ENCODE measurements around the gene EOLA1. TPM values are rescaled to one million over a fixed set of nuclear protein-coding genes. Genes with fewer than 3 reads are reported as not detected.
A peak's percentile ranks its signal among the peaks of the same experiment; 100 is the strongest.

EOLA1 gene
- polyA plus RNA-seq, 2 of the 4 experiments (the other 2 are of a cell fraction): 14.5 to 23.3 TPM

DNA sequence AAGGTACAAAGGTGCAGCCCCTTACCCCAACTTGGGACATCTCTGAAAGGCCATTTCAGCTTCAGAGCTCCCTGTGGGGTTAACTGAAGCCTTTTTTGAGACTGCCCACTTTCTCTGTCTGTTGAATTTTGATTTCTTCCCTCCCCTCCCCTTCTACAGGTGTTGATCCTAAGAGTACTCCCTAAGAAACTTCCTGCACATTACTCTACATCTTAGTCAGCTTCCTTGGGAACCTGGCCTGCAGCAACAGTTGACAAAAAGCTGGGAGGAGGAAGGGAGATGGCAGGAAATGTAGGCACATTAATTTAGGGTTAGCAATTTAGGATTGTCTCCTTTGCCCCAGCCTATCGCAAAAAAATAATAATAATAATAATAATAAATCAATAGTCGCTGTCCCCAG is 34.5 kb upstream of the EOLA1 start:
- H3K4me1 ChIP-seq: peaks cover 16% of the 10 kb centered on the region; the same call in 2 of the 3 replicates
- no peak for DNase-seq (ENCODE audit: low read depth in 1 of 2, low spot score in 1 of 2)
- 94% methylated on average over 2 of the region's 2 CpGs for WGBS (ENCODE audit: missing lambda C conversion rate)
- no peak for ATAC-seq
- no peak for FAIRE-seq
- CTCF ChIA-PET: interaction anchor here (1.1 to 1.5 kb wide), 2 partner anchors 9 to 16 kb away, joined by 3 read pairs; no protein-coding TSS in a partner anchor
- H3K4me3 ChIP-seq: no peak overlapping the region
- TF ChIP-seq FOXS1 (CRISPR knock-in tag; IDR thresholded peaks at IDR 0.05) (no peak), RFX5 (IDR thresholded peaks at IDR 0.05) (no peak), HOXA7 (CRISPR knock-in tag; IDR thresholded peaks at IDR 0.05) (no peak), FOSL2 (IDR thresholded peaks at IDR 0.05) (no peak), FOSL2 (CRISPR knock-in tag; IDR thresholded peaks at IDR 0.05) (no peak), CEBPB (IDR thresholded peaks at IDR 0.05) (no peak), HOXB13 (CRISPR knock-in tag; IDR thresholded peaks at IDR 0.05; ENCODE audit: low read depth) (no peak), KDM1A (IDR thresholded peaks at IDR 0.05; ENCODE audit: low read depth) (no peak), GATA3 (IDR thresholded peaks at IDR 0.05; ENCODE audit: borderline replicate concordance) (no peak), JUNB (IDR thresholded peaks at IDR 0.05) (no peak)
- TF ChIP-seq, protein P1, sequence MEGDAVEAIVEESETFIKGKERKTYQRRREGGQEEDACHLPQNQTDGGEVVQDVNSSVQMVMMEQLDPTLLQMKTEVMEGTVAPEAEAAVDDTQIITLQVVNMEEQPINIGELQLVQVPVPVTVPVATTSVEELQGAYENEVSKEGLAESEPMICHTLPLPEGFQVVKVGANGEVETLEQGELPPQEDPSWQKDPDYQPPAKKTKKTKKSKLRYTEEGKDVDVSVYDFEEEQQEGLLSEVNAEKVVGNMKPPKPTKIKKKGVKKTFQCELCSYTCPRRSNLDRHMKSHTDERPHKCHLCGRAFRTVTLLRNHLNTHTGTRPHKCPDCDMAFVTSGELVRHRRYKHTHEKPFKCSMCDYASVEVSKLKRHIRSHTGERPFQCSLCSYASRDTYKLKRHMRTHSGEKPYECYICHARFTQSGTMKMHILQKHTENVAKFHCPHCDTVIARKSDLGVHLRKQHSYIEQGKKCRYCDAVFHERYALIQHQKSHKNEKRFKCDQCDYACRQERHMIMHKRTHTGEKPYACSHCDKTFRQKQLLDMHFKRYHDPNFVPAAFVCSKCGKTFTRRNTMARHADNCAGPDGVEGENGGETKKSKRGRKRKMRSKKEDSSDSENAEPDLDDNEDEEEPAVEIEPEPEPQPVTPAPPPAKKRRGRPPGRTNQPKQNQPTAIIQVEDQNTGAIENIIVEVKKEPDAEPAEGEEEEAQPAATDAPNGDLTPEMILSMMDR (IDR thresholded peaks at IDR 0.05): no peak
- TF ChIP-seq, protein P2, sequence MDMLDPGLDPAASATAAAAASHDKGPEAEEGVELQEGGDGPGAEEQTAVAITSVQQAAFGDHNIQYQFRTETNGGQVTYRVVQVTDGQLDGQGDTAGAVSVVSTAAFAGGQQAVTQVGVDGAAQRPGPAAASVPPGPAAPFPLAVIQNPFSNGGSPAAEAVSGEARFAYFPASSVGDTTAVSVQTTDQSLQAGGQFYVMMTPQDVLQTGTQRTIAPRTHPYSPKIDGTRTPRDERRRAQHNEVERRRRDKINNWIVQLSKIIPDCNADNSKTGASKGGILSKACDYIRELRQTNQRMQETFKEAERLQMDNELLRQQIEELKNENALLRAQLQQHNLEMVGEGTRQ (IDR thresholded peaks at IDR 0.05): no peak
- TF ChIP-seq, protein P3, sequence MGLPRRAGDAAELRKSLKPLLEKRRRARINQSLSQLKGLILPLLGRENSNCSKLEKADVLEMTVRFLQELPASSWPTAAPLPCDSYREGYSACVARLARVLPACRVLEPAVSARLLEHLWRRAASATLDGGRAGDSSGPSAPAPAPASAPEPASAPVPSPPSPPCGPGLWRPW (IDR thresholded peaks at IDR 0.05): no peak
- no peak overlapping the region for H3K27ac ChIP-seq
- no peaks in the 10 kb centered on the region for H3K9me3 ChIP-seq
- POLR2A ChIA-PET: no interaction called here
- no peak overlapping the region for H3K4me2 ChIP-seq

DNA sequence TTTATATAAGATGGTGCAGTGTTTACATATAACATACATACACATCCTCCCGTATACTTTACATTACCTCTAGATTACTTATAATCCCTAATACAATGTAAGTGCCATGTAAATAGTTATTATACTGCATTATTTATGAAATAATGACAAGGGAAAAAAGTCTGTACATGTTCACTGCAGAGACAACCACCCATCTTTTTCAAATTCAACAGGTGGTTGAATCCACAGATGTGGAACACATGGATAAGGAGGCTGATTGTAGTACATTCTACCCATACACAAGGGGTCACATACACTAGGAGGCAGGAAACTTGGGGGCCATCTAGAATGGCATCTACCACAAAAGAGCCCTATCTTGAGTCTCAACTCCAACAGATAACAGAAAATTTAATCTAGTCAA is 32.3 kb upstream of the EOLA1 start:
- DNase-seq (ENCODE audit: low read depth in 1 of 2, low spot score in 1 of 2) (no peak), ATAC-seq (no peak), FAIRE-seq (no peak)
- TF ChIP-seq FOXS1 (CRISPR knock-in tag; IDR thresholded peaks at IDR 0.05): no peak
- no peak for TF ChIP-seq MAZ (IDR thresholded peaks at IDR 0.05; ENCODE audit: borderline replicate concordance, low read depth, low read length)
- no peak for TF ChIP-seq ZNF302 (CRISPR knock-in tag; IDR thresholded peaks at IDR 0.05)
- TF ChIP-seq, protein P4, sequence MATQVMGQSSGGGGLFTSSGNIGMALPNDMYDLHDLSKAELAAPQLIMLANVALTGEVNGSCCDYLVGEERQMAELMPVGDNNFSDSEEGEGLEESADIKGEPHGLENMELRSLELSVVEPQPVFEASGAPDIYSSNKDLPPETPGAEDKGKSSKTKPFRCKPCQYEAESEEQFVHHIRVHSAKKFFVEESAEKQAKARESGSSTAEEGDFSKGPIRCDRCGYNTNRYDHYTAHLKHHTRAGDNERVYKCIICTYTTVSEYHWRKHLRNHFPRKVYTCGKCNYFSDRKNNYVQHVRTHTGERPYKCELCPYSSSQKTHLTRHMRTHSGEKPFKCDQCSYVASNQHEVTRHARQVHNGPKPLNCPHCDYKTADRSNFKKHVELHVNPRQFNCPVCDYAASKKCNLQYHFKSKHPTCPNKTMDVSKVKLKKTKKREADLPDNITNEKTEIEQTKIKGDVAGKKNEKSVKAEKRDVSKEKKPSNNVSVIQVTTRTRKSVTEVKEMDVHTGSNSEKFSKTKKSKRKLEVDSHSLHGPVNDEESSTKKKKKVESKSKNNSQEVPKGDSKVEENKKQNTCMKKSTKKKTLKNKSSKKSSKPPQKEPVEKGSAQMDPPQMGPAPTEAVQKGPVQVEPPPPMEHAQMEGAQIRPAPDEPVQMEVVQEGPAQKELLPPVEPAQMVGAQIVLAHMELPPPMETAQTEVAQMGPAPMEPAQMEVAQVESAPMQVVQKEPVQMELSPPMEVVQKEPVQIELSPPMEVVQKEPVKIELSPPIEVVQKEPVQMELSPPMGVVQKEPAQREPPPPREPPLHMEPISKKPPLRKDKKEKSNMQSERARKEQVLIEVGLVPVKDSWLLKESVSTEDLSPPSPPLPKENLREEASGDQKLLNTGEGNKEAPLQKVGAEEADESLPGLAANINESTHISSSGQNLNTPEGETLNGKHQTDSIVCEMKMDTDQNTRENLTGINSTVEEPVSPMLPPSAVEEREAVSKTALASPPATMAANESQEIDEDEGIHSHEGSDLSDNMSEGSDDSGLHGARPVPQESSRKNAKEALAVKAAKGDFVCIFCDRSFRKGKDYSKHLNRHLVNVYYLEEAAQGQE (IDR thresholded peaks at IDR 0.05): no peak
- ChIA-PET CTCF (no interaction called here), POLR2A (no interaction called here)
- 67% methylated on average over 1 of the region's 1 CpG for WGBS (ENCODE audit: missing lambda C conversion rate)
- Histone ChIP-seq H3K27ac (no peak overlapping the region), H3K4me2 (no peak overlapping the region), H3K4me3 (no peak overlapping the region), H3K9me3 (no peaks in the 10 kb centered on the region), H3K4me1 (peaks cover 9% of the 10 kb centered on the region; the same call in 1 of the 3 replicates)

DNA sequence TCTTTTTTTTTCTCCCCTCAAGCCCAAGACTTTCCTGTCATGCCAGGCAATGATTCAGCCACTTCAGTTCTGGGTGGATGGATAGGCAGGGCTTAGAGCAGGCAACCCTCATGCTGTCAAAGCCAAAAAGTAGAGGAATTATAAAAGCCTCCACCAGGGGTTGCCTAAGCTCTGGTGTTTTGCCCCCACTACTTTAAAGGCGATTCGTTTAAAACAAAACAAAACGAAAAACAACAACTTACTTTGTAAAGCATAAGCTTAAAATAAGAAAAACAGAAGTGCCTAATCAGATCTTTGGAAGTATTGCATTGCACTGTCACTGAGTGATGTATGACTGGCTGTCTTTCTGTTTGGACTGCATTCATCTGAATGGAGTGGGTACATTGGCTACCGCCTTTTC is 30.4 kb upstream of the EOLA1 start:
- peaks cover 4% of the 10 kb centered on the region; the same call in 1 of the 3 replicates for H3K4me1 ChIP-seq
- ChIA-PET POLR2A (interaction anchor here (1.1 kb wide), 1 partner anchor 429 kb away, joined by 4 read pairs; no protein-coding TSS in a partner anchor), CTCF (interaction anchor here (0.9 to 4.3 kb wide), 4 partner anchors 12 to 30 kb away, joined by 3 to 40 read pairs (median 15); partner anchors contain the start of gene EOLA1)
- ATAC-seq (peak; percentile 55 to 66; a peak in 3 of 6 replicates), DNase-seq (ENCODE audit: low read depth in 1 of 2, low spot score in 1 of 2) (no peak), FAIRE-seq (no peak)
- H3K4me3 ChIP-seq: no peak overlapping the region
- 46% methylated on average over 4 of the region's 4 CpGs for WGBS (ENCODE audit: missing lambda C conversion rate)
- no peaks in the 10 kb centered on the region for H3K9me3 ChIP-seq
- H3K4me2 ChIP-seq: no peak overlapping the region
- no peak overlapping the region for H3K27ac ChIP-seq
- TF ChIP-seq EP300 (IDR thresholded peaks at IDR 0.05) (no peak), GATA3 (IDR thresholded peaks at IDR 0.05; ENCODE audit: borderline replicate concordance) (no peak), POLR2AphosphoS2 (conservative IDR thresholded peaks at IDR 0.05; ENCODE audit: low read length) (no peak), MAZ (IDR thresholded peaks at IDR 0.05; ENCODE audit: borderline replicate concordance, low read depth, low read length) (no peak), HOXB13 (CRISPR knock-in tag; IDR thresholded peaks at IDR 0.05; ENCODE audit: low read depth) (no peak)
- TF ChIP-seq, protein P5, sequence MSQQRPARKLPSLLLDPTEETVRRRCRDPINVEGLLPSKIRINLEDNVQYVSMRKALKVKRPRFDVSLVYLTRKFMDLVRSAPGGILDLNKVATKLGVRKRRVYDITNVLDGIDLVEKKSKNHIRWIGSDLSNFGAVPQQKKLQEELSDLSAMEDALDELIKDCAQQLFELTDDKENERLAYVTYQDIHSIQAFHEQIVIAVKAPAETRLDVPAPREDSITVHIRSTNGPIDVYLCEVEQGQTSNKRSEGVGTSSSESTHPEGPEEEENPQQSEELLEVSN (IDR thresholded peaks at IDR 0.05; ENCODE audit: borderline replicate concordance, low read depth): no peak
- TF ChIP-seq, protein P4 (IDR thresholded peaks at IDR 0.05): no peak
